Tibial nerve (tissue), 3 donors: ENCODE results near the gene ARID3A.

Source experiments
- POLR2A ChIP-seq, 2 donors: fragments of 450-650 bp; IDR thresholded peaks; one replicate each; pipeline ENCODE4 v1.6.1; 2017; ENCODE audit warnings: antibody characterized with exemption in 2 of 2, mild to moderate bottlenecking in 2 of 2, moderate library complexity in 2 of 2
- TF ChIP-seq, protein P1 (sequence below), 5 experiments: fragments of 200-600 bp in 3 of 5; fragments of 450-650 bp in 2 of 5; sonication (generic) in 3 of 5; IDR thresholded peaks; one replicate each; pipeline ENCODE4 v1.5.1; 2016 to 2019; ENCODE audit warnings: antibody characterized with exemption in 5 of 5, mild to moderate bottlenecking in 3 of 5, moderate library complexity in 2 of 5

DNA sequence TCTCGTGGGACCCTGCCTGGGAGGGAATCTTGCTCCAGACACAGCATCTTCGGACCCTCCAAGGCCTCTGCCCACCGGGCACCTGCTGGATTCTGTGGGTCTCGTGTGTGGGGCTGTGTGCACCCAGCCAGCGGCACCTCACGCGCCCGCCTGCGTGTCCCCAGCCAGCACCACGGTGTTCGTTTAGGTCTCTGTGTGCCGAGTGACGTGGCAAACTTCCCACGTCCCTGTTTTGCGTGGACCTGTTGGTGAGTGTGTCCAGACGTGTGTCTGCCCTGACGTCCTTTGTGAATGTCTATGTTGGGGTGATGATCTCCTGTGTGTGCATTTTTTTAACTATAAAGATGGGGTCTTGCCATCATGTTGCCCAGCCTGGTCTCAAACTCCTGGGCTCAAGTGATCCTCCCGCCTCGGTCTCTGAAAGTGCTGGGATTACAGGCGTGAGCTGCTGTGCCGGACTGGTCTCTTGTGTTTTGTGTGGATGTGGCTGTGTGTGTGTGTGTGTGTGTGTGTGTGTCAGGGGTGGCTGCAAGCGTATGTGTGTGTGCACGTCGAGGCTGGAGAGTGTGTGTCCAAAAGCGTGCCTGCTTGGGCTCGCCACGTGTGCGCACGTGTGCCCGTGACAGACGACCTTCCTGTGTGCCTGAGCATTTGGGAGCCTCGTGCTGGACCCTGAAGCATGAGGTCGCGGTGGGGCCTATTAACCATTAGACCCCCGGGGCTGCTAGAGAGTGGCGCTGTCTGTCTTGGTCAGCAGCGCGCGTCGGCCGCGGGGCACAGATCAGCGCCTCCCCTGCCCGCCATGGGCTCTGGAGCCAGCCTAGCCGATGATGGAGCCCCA is 15.7 kb downstream of the ARID3A start:
- TF ChIP-seq, protein P1, sequence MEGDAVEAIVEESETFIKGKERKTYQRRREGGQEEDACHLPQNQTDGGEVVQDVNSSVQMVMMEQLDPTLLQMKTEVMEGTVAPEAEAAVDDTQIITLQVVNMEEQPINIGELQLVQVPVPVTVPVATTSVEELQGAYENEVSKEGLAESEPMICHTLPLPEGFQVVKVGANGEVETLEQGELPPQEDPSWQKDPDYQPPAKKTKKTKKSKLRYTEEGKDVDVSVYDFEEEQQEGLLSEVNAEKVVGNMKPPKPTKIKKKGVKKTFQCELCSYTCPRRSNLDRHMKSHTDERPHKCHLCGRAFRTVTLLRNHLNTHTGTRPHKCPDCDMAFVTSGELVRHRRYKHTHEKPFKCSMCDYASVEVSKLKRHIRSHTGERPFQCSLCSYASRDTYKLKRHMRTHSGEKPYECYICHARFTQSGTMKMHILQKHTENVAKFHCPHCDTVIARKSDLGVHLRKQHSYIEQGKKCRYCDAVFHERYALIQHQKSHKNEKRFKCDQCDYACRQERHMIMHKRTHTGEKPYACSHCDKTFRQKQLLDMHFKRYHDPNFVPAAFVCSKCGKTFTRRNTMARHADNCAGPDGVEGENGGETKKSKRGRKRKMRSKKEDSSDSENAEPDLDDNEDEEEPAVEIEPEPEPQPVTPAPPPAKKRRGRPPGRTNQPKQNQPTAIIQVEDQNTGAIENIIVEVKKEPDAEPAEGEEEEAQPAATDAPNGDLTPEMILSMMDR (IDR thresholded peaks at IDR 0.05): no peak
- TF ChIP-seq POLR2A (IDR thresholded peaks at IDR 0.05): no peak
